Fibroblast of lung (primary cell): ENCODE results near the gene TASOR2. TPM values are rescaled to one million over a fixed set of nuclear protein-coding genes. Genes with fewer than 3 reads are reported as not detected.

Experiments used
- DNase-seq, 2 donors: peaks; one replicate each; pipeline versions ENCODE4 v3.0.0 to v3.0.0-alpha.2; 2010; ENCODE audit warnings: low read depth in 2 of 2
- H2AFZ ChIP-seq: 2 replicates; pipeline ENCODE4 v1.5.1; 2012; ENCODE audit warnings: low read length, control low read depth, inconsistent platforms
- H3K27ac ChIP-seq: 2 replicates; pipeline ENCODE4 v1.5.1; 2011; ENCODE audit warnings: low read length, control low read depth; ENCODE audit not compliant: insufficient read depth
- H3K27me3 ChIP-seq: 2 replicates; pipeline ENCODE4 v1.5.1; 2011; ENCODE audit warnings: mild to moderate bottlenecking, low read length; ENCODE audit not compliant: control insufficient read depth, insufficient read depth
- H3K36me3 ChIP-seq: 2 replicates; pipeline ENCODE4 v1.5.1; 2011; ENCODE audit warnings: low read length; ENCODE audit not compliant: control insufficient read depth, insufficient read depth
- H3K4me1 ChIP-seq: 2 replicates; pipeline ENCODE4 v1.5.1; 2011; ENCODE audit warnings: low read length; ENCODE audit not compliant: control insufficient read depth, insufficient read depth; ENCODE audit errors: extremely low read depth
- H3K4me2 ChIP-seq: 2 replicates; pipeline ENCODE4 v1.5.1; 2011; ENCODE audit warnings: low read length, control low read depth; ENCODE audit not compliant: insufficient read depth; ENCODE audit errors: extremely low read depth
- H3K4me3 ChIP-seq, 4 experiments: fragments of 200-600 bp in 1 of 4; sonication (generic) in 1 of 4; replicated peaks in 1 of 4; 2 replicates each; pipeline ENCODE4 v1.5.1; 2011 to 2016; ENCODE audit warnings: low read length in 4 of 4, low read depth in 3 of 4, mild to moderate bottlenecking in 3 of 4, control low read depth in 2 of 4, inconsistent platforms in 1 of 4, mixed read lengths in 1 of 4; ENCODE audit not compliant: insufficient read depth in 1 of 4; ENCODE audit errors: control extremely low read depth in 1 of 4
- H3K79me2 ChIP-seq: 2 replicates; pipeline ENCODE4 v1.5.1; 2012; ENCODE audit warnings: mild to moderate bottlenecking, low read length, inconsistent platforms; ENCODE audit not compliant: control insufficient read depth, insufficient read depth
- H3K9ac ChIP-seq: 2 replicates; pipeline ENCODE4 v1.5.1; 2011; ENCODE audit warnings: mild to moderate bottlenecking, low read length, control low read depth; ENCODE audit not compliant: insufficient read depth
- H3K9me3 ChIP-seq: 2 replicates; pipeline ENCODE4 v1.5.1; 2012; ENCODE audit warnings: low read depth, low read length; ENCODE audit not compliant: control insufficient read depth, insufficient read depth
- H4K20me1 ChIP-seq: 2 replicates; pipeline ENCODE4 v1.5.1; 2011; ENCODE audit warnings: low read length; ENCODE audit not compliant: control insufficient read depth, insufficient read depth; ENCODE audit errors: extremely low read depth
- CTCF ChIP-seq, 2 donors: IDR thresholded peaks in 1 of 2; conservative IDR thresholded peaks in 1 of 2; 1 replicate in 1 of 2; 2 replicates in 1 of 2; pipeline ENCODE4 v1.5.1; 2011 to 2012; ENCODE audit warnings: low read length in 2 of 2, control low read depth in 1 of 2, inconsistent platforms in 1 of 2, low read depth in 1 of 2, mild to moderate bottlenecking in 1 of 2
- EZH2 ChIP-seq: IDR thresholded peaks from 2 replicates; pipeline ENCODE4 v1.5.1; 2012; ENCODE audit warnings: low read length, control low read depth, mild to moderate bottlenecking; ENCODE audit errors: missing control alignments
- polyA plus RNA-seq, 2 donors: library from polyadenylated mRNA; depleted of rRNA in 1 of 2; stranded (reverse) in 1 of 2; unstranded in 1 of 2; fragments of >200 nt; gene quantifications; 2 replicates each; pipeline ENCODE4 v1.2.1, GENCODE V29; 2011 to 2012; ENCODE audit warnings: missing spikeins in 1 of 2
- total RNA-seq: library from RNA; depleted of rRNA; stranded (reverse); fragments of >200 nt; gene quantifications from 2 replicates; pipeline ENCODE4 v1.2.1, GENCODE V29; 2014

Gene TASOR2
- total and polyA plus RNA-seq, 2 donors (not counting 1 experiment from before 2014, with no cell fraction given): 41.1 to 77.9 TPM

- DNase-seq: peak in 1 of 2 donors; percentile 9
- H3K4me1 ChIP-seq: no peaks in the 10 kb centered on the region
- H3K4me3 ChIP-seq: no peak overlapping the region
- no peak overlapping the region for H2AFZ ChIP-seq
- no peak overlapping the region for H3K4me2 ChIP-seq
- TF ChIP-seq CTCF (conservative IDR thresholded peaks at IDR 0.05 in 1 of 2, IDR thresholded peaks at IDR 0.05 in 1 of 2; ENCODE audit: low read depth in 1 of 2, low read length in 2 of 2) (no peak), EZH2 (no peak)
- no peaks in the 10 kb centered on the region for H4K20me1 ChIP-seq
- H3K79me2 ChIP-seq: peaks cover 2% of the 10 kb centered on the region
- no peak overlapping the region for H3K9ac ChIP-seq
- no peaks in the 10 kb centered on the region for H3K27me3 ChIP-seq
- H3K36me3 ChIP-seq: no peaks in the 10 kb centered on the region
- H3K9me3 ChIP-seq: no peaks in the 10 kb centered on the region
- H3K27ac ChIP-seq: no peak overlapping the region
Observed at GRCh38 chr10:5719546-5719945, 34.9 kb downstream of the TASOR2 start.

GRCh38 chr10:5720182-5720581 is 35.5 kb downstream of the TASOR2 start:
- Histone ChIP-seq H3K9me3 (no peaks in the 10 kb centered on the region), H2AFZ (no peak overlapping the region), H3K9ac (no peak overlapping the region), H3K4me2 (no peak overlapping the region), H4K20me1 (no peaks in the 10 kb centered on the region), H3K4me1 (no peaks in the 10 kb centered on the region), H3K79me2 (peaks cover 2% of the 10 kb centered on the region), H3K27ac (no peak overlapping the region), H3K36me3 (no peaks in the 10 kb centered on the region), H3K4me3 (no peak overlapping the region), H3K27me3 (no peaks in the 10 kb centered on the region)
- no peak for DNase-seq
- TF ChIP-seq EZH2 (no peak), CTCF (conservative IDR thresholded peaks at IDR 0.05 in 1 of 2, IDR thresholded peaks at IDR 0.05 in 1 of 2; ENCODE audit: low read depth in 1 of 2, low read length in 2 of 2) (no peak)

GRCh38 chr10:5723692-5724091 is 39.1 kb downstream of the TASOR2 start:
- H4K20me1 ChIP-seq: no peaks in the 10 kb centered on the region
- H3K4me1 ChIP-seq: no peaks in the 10 kb centered on the region
- H3K27ac ChIP-seq: no peak overlapping the region
- H3K9ac ChIP-seq: no peak overlapping the region
- no peak for DNase-seq
- TF ChIP-seq EZH2 (no peak), CTCF (conservative IDR thresholded peaks at IDR 0.05 in 1 of 2, IDR thresholded peaks at IDR 0.05 in 1 of 2; ENCODE audit: low read depth in 1 of 2, low read length in 2 of 2) (no peak)
- H3K4me3 ChIP-seq: no peak overlapping the region
- H3K79me2 ChIP-seq: no peaks in the 10 kb centered on the region
- H3K9me3 ChIP-seq: no peaks in the 10 kb centered on the region
- H3K27me3 ChIP-seq: no peaks in the 10 kb centered on the region
- no peak overlapping the region for H2AFZ ChIP-seq
- no peak overlapping the region for H3K4me2 ChIP-seq
- peaks cover 2% of the 10 kb centered on the region for H3K36me3 ChIP-seq
